Midbrain (tissue), 1 donor: ENCODE data around the gene OSBPL10.

ENCODE experiments used
- DNase-seq: peaks from one replicate; lab custom pipeline; 2025; lab: John Stamatoyannopoulos, UW

OSBPL10 gene

GRCh38 chr3:31614162-31614921, 366.7 kb downstream of the OSBPL10 start:
- no peak for DNase-seq

GRCh38 chr3:31613654-31614053, 367.4 kb downstream of the OSBPL10 start:
- no peak for DNase-seq

- DNase-seq: no peak
Measured at GRCh38 chr3:31613177-31613576, 367.9 kb downstream of the OSBPL10 start.
